Breast epithelium (tissue), 3 donors: Measurements from ENCODE around the gene MX2.

ENCODE experiments used
- POLR2A ChIP-seq: fragments of 450-650 bp; IDR thresholded peaks from one replicate; pipeline ENCODE4 v1.6.1; 2016; ENCODE audit warnings: antibody characterized with exemption, mild to moderate bottlenecking, moderate library complexity
- POLR2AphosphoS5 ChIP-seq, 3 donors: sonication (generic); formaldehyde crosslinking; IDR thresholded peaks; one replicate each; pipeline ENCODE4 v1.6.1; 2017; ENCODE audit warnings: antibody characterized with exemption in 3 of 3
- TF ChIP-seq, protein P1 (sequence below), 3 donors: fragments of 450-650 bp; IDR thresholded peaks; one replicate each; pipeline ENCODE4 v1.5.1; 2016 to 2017; ENCODE audit warnings: antibody characterized with exemption in 3 of 3, mild to moderate bottlenecking in 3 of 3, moderate library complexity in 3 of 3

- TF ChIP-seq POLR2A (no peak), POLR2AphosphoS5 (IDR thresholded peaks at IDR 0.05) (no peak)
- TF ChIP-seq, protein P1, sequence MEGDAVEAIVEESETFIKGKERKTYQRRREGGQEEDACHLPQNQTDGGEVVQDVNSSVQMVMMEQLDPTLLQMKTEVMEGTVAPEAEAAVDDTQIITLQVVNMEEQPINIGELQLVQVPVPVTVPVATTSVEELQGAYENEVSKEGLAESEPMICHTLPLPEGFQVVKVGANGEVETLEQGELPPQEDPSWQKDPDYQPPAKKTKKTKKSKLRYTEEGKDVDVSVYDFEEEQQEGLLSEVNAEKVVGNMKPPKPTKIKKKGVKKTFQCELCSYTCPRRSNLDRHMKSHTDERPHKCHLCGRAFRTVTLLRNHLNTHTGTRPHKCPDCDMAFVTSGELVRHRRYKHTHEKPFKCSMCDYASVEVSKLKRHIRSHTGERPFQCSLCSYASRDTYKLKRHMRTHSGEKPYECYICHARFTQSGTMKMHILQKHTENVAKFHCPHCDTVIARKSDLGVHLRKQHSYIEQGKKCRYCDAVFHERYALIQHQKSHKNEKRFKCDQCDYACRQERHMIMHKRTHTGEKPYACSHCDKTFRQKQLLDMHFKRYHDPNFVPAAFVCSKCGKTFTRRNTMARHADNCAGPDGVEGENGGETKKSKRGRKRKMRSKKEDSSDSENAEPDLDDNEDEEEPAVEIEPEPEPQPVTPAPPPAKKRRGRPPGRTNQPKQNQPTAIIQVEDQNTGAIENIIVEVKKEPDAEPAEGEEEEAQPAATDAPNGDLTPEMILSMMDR (IDR thresholded peaks at IDR 0.05) = no peak
These were observed 44.4 kb upstream of the MX2 start for GRCh38 chr21:41317458-41317857.
